ENCODE data around the gene ACTR2.

The ACTR2 gene

GRCh38 chr2:65267008-65267407 is 39.4 kb downstream of the ACTR2 start:
- no peak overlapping the region for H3K4me3 ChIP-seq (IDR thresholded peaks at IDR 0.05; ENCODE audit: insufficient read depth, low read depth, low read length)
- no peak overlapping the region for H3K9ac ChIP-seq
- no peak overlapping the region for H3K4me2 ChIP-seq
- H4K20me1 ChIP-seq (ENCODE audit: insufficient read depth): no peaks in the 10 kb centered on the region
- peaks cover 21% of the 10 kb centered on the region for H3K4me1 ChIP-seq (ENCODE audit: low read depth, poor library complexity, severe bottlenecking)
- H3K27ac ChIP-seq: no peak overlapping the region
- peaks cover 3% of the 10 kb centered on the region; the same call in 1 of the 2 replicates for H3K36me3 ChIP-seq (ENCODE audit: insufficient read depth)
- no peaks in the 10 kb centered on the region for H3K79me2 ChIP-seq (ENCODE audit: insufficient read depth, low read depth)
- no peak overlapping the region for H2AFZ ChIP-seq (ENCODE audit: low read depth)
- TF ChIP-seq CTCF (conservative IDR thresholded peaks at IDR 0.05; ENCODE audit: low read depth, low read length): no peak
- H3K27me3 ChIP-seq (ENCODE audit: insufficient read depth, low read depth): no peaks in the 10 kb centered on the region

GRCh38 chr2:65268957-65269356 is 41.3 kb downstream of the ACTR2 start:
- H3K4me1 ChIP-seq (ENCODE audit: low read depth, poor library complexity, severe bottlenecking): peaks cover 21% of the 10 kb centered on the region
- no peak for TF ChIP-seq CTCF (conservative IDR thresholded peaks at IDR 0.05; ENCODE audit: low read depth, low read length)
- H3K79me2 ChIP-seq (ENCODE audit: insufficient read depth, low read depth): no peaks in the 10 kb centered on the region
- H4K20me1 ChIP-seq (ENCODE audit: insufficient read depth): no peaks in the 10 kb centered on the region
- H2AFZ ChIP-seq (ENCODE audit: low read depth): no peak overlapping the region
- H3K4me2 ChIP-seq: no peak overlapping the region
- H3K27ac ChIP-seq: no peak overlapping the region
- no peaks in the 10 kb centered on the region for H3K27me3 ChIP-seq (ENCODE audit: insufficient read depth, low read depth)
- no peak overlapping the region for H3K9ac ChIP-seq
- peaks cover 3% of the 10 kb centered on the region; the same call in 1 of the 2 replicates for H3K36me3 ChIP-seq (ENCODE audit: insufficient read depth)
- no peak overlapping the region for H3K4me3 ChIP-seq (IDR thresholded peaks at IDR 0.05; ENCODE audit: insufficient read depth, low read depth, low read length)

- Histone ChIP-seq H3K4me3 (IDR thresholded peaks at IDR 0.05; ENCODE audit: insufficient read depth, low read depth, low read length) (no peak overlapping the region), H3K27ac (no peak overlapping the region), H3K4me2 (no peak overlapping the region), H4K20me1 (ENCODE audit: insufficient read depth) (no peaks in the 10 kb centered on the region), H2AFZ (ENCODE audit: low read depth) (no peak overlapping the region), H3K4me1 (ENCODE audit: low read depth, poor library complexity, severe bottlenecking) (no peaks in the 10 kb centered on the region), H3K36me3 (ENCODE audit: insufficient read depth) (no peaks in the 10 kb centered on the region; the same call in 1 of the 2 replicates), H3K9ac (no peak overlapping the region), H3K27me3 (ENCODE audit: insufficient read depth, low read depth) (no peaks in the 10 kb centered on the region), H3K79me2 (ENCODE audit: insufficient read depth, low read depth) (no peaks in the 10 kb centered on the region)
- no peak for TF ChIP-seq CTCF (conservative IDR thresholded peaks at IDR 0.05; ENCODE audit: low read depth, low read length)
Measured at GRCh38 chr2:65273344-65273743, 45.7 kb downstream of the ACTR2 start.

GRCh38 chr2:65275141-65275915 is 47.7 kb downstream of the ACTR2 start:
- no peak overlapping the region for H2AFZ ChIP-seq (ENCODE audit: low read depth)
- H3K79me2 ChIP-seq (ENCODE audit: insufficient read depth, low read depth): no peaks in the 10 kb centered on the region
- no peak overlapping the region for H3K27ac ChIP-seq
- no peak overlapping the region for H3K9ac ChIP-seq
- H3K4me3 ChIP-seq (IDR thresholded peaks at IDR 0.05; ENCODE audit: insufficient read depth, low read depth, low read length): no peak overlapping the region
- no peaks in the 10 kb centered on the region for H4K20me1 ChIP-seq (ENCODE audit: insufficient read depth)
- no peaks in the 10 kb centered on the region; the same call in 1 of the 2 replicates for H3K36me3 ChIP-seq (ENCODE audit: insufficient read depth)
- no peak for TF ChIP-seq CTCF (conservative IDR thresholded peaks at IDR 0.05; ENCODE audit: low read depth, low read length)
- H3K4me2 ChIP-seq: no peak overlapping the region
- H3K27me3 ChIP-seq (ENCODE audit: insufficient read depth, low read depth): no peaks in the 10 kb centered on the region
- no peaks in the 10 kb centered on the region for H3K4me1 ChIP-seq (ENCODE audit: low read depth, poor library complexity, severe bottlenecking)
